SK-N-SH (cell line): ENCODE results near the gene VAMP8. TPM values are rescaled to one million over a fixed set of nuclear protein-coding genes. Genes with fewer than 3 reads are reported as not detected.

Experiments
- CTCF ChIA-PET: fragments of 300-600, 350-600 bp; formaldehyde crosslinking; extraction: SDS; loops from one replicate; lab custom pipeline; 2021; lab: Yijun Ruan, JAX
- POLR2A ChIA-PET: fragments of 350-600 bp; sonication (Branson Sonifier 250); formaldehyde crosslinking; extraction: SDS; loops from one replicate; lab custom pipeline; 2020; ENCODE audit warnings: antibody characterized with exemption, inconsistent platforms; lab: Yijun Ruan, JAX
- DNase-seq: peaks from one replicate; pipeline ENCODE4 v3.0.0; 2012
- H2AFZ ChIP-seq: fragments of 200-600 bp; sonication (generic); 2 replicates; pipeline ENCODE4 v1.8.1; 2016; ENCODE audit warnings: antibody characterized with exemption, mild to moderate bottlenecking, low read depth
- H3F3A ChIP-seq: fragments of 200-600 bp; sonication (generic); replicated peaks from 2 replicates; pipeline ENCODE3; 2016; ENCODE audit warnings: antibody characterized with exemption, mild to moderate bottlenecking; ENCODE audit not compliant: insufficient read depth
- H3K27ac ChIP-seq, 2 experiments: fragments of 200-500 bp in 1 of 2; fragments of 200-600 bp in 1 of 2; sonication (Bioruptor generic) in 1 of 2; sonication (generic), shearing (Covaris generic) in 1 of 2; 2 replicates each; pipeline versions ENCODE4 v1.5.1 to v1.6.1; 2014 to 2016; ENCODE audit warnings: low read depth in 2 of 2, inconsistent platforms in 1 of 2, low read length in 1 of 2, mild to moderate bottlenecking in 1 of 2, mixed read lengths in 1 of 2
- H3K27me3 ChIP-seq: fragments of 200-600 bp; sonication (generic), shearing (Covaris generic); 2 replicates; pipeline ENCODE4 v1.6.1; 2016; ENCODE audit warnings: mixed run types; ENCODE audit not compliant: insufficient read depth
- H3K36me3 ChIP-seq, 2 experiments: fragments of 200-500 bp in 1 of 2; fragments of 200-600 bp in 1 of 2; sonication (Bioruptor generic) in 1 of 2; sonication (generic) in 1 of 2; replicated peaks in 1 of 2; 2 replicates each; pipeline versions ENCODE3 to v1.5.1; 2014 to 2016; ENCODE audit warnings: low read length in 1 of 2, mild to moderate bottlenecking in 1 of 2; ENCODE audit not compliant: insufficient read depth in 2 of 2, control insufficient read depth in 1 of 2
- H3K4me1 ChIP-seq, 2 experiments: fragments of 200-500 bp in 1 of 2; fragments of 200-600 bp in 1 of 2; sonication (Bioruptor generic) in 1 of 2; sonication (generic), shearing (Covaris generic) in 1 of 2; 2 replicates each; pipeline versions ENCODE4 v1.5.1 to v1.6.1; 2014 to 2016; ENCODE audit warnings: low read depth in 1 of 2, low read length in 1 of 2, mixed run types in 1 of 2; ENCODE audit not compliant: insufficient read depth in 2 of 2, control insufficient read depth in 1 of 2
- H3K4me2 ChIP-seq: fragments of 200-600 bp; sonication (generic), shearing (Covaris generic); 2 replicates; pipeline ENCODE4 v1.6.1; 2017; ENCODE audit warnings: mixed run types
- H3K4me3 ChIP-seq, 2 experiments: fragments of 200-500 bp in 1 of 2; fragments of 200-600 bp in 1 of 2; sonication (Bioruptor generic) in 1 of 2; sonication (generic), shearing (Covaris generic) in 1 of 2; 2 replicates each; pipeline versions ENCODE4 v1.5.1 to v1.8.1; 2014 to 2016; ENCODE audit warnings: low read depth in 2 of 2, inconsistent platforms in 1 of 2, low read length in 1 of 2, mild to moderate bottlenecking in 1 of 2, mixed read lengths in 1 of 2, moderate library complexity in 1 of 2
- H3K79me2 ChIP-seq: fragments of 200-600 bp; sonication (generic); 2 replicates; pipeline ENCODE4 v1.8.1; 2017; ENCODE audit warnings: mild to moderate bottlenecking; ENCODE audit not compliant: insufficient read depth
- H3K9ac ChIP-seq: fragments of 200-600 bp; sonication (generic); 2 replicates; pipeline ENCODE4 v1.6.1; 2017; ENCODE audit warnings: mixed run types
- H3K9me2 ChIP-seq: fragments of 200-600 bp; sonication (generic); 2 replicates; pipeline ENCODE4 v1.6.1; 2017; ENCODE audit warnings: mixed run types
- H3K9me3 ChIP-seq: fragments of 200-600 bp; sonication (generic); 2 replicates; pipeline ENCODE4 v1.6.1; 2017; ENCODE audit warnings: mixed run types, mild to moderate bottlenecking, moderate library complexity
- H4K20me1 ChIP-seq: fragments of 200-600 bp; sonication (generic); 2 replicates; pipeline ENCODE4 v1.6.1; 2017; ENCODE audit warnings: mild to moderate bottlenecking, mixed run types; ENCODE audit not compliant: insufficient read depth
- EP300 ChIP-seq, 2 experiments: IDR thresholded peaks; 2 replicates each; pipeline versions ENCODE4 v1.4.0 to v1.6.1; 2012; ENCODE audit warnings: borderline replicate concordance in 1 of 2, low read depth in 1 of 2, low read length in 1 of 2
- EZH2phosphoT487 ChIP-seq: fragments of 200-600 bp; sonication (generic); IDR thresholded peaks from 2 replicates; pipeline ENCODE4 v1.6.1; 2017; ENCODE audit warnings: low read depth, mixed run types, mild to moderate bottlenecking, antibody characterized with exemption, moderate library complexity, borderline replicate concordance
- GABPA ChIP-seq: IDR thresholded peaks from 2 replicates; pipeline ENCODE4 v1.4.0; 2012; ENCODE audit warnings: low read depth, mild to moderate bottlenecking
- JUND ChIP-seq: IDR thresholded peaks from 2 replicates; pipeline ENCODE4 v1.4.0; 2012
- MXI1 ChIP-seq: IDR thresholded peaks from 2 replicates; pipeline ENCODE4 v1.6.1; 2012; ENCODE audit warnings: mild to moderate bottlenecking, low read depth, low read length, improper control_type of control experiment
- POLR2AphosphoS5 ChIP-seq: IDR thresholded peaks from 2 replicates; pipeline ENCODE4 v1.6.1; 2012; ENCODE audit warnings: low read depth, low read length
- RAD21 ChIP-seq: IDR thresholded peaks from 2 replicates; pipeline ENCODE4 v1.6.1; 2012; ENCODE audit warnings: mild to moderate bottlenecking, low read length
- RCOR1 ChIP-seq: fragments of 150-350 bp; IDR thresholded peaks from 2 replicates; pipeline ENCODE4 v1.6.1; 2017; ENCODE audit warnings: antibody characterized with exemption, low read length
- RFX5 ChIP-seq: IDR thresholded peaks from 2 replicates; pipeline ENCODE4 v1.6.1; 2012; ENCODE audit warnings: mild to moderate bottlenecking, improper control_type of control experiment, low read length
- TAF1 ChIP-seq: IDR thresholded peaks from 2 replicates; pipeline ENCODE4 v1.6.1; 2012; ENCODE audit warnings: low read depth, mild to moderate bottlenecking, low read length, moderate library complexity, borderline replicate concordance
- WGBS: methylation state at CpG from one replicate; pipeline ENCODE4 v1.1.6; 2017; ENCODE audit warnings: low lambda C conversion rate; 5-methylcytosine and 5-hydroxymethylcytosine counted together
- polyA plus RNA-seq, 3 experiments: library from polyadenylated mRNA; depleted of rRNA; stranded (reverse); fragments of >200 nt; gene quantifications; 2 replicates each; pipeline ENCODE4 v1.2.3, GENCODE V29; 2012
- TF ChIP-seq, protein P1 (sequence below): IDR thresholded peaks from 2 replicates; pipeline ENCODE4 v1.4.0; 2012; ENCODE audit warnings: low read depth
- TF ChIP-seq, protein P2 (sequence below): IDR thresholded peaks from 2 replicates; pipeline ENCODE4 v1.4.0; 2012; ENCODE audit warnings: low read depth, borderline replicate concordance
- TF ChIP-seq, protein P3 (sequence below): IDR thresholded peaks from 2 replicates; pipeline ENCODE4 v1.4.0; 2012; ENCODE audit warnings: low read depth, borderline replicate concordance
- TF ChIP-seq, protein P4 (sequence below): fragments of 150-350 bp; IDR thresholded peaks from 2 replicates; pipeline ENCODE4 v1.6.1; 2016; ENCODE audit warnings: mild to moderate bottlenecking, low read depth, low read length

The VAMP8 gene
- polyA plus RNA-seq, 1 of the 3 experiments (the other 2 are of a cell fraction) = 0.72 TPM

DNA sequence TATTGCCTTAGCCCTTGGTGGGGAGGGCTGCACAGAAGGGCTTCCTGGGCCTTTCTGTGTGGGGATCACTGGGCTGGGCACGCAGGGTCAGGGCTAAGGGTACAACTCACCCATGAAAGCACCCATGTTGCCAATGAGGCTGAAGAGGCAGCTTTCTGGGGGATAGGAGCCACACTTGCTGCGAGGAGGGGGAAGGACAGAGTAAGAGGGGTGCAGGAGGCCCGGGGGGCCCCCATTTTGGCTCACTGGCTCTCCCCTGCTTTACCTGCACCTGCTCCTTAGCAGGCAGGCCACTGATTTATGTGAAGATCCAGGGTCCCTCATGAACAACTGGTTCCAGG is 22.8 kb downstream of the VAMP8 start (continued):
- no peak for TF ChIP-seq RFX5

DNA sequence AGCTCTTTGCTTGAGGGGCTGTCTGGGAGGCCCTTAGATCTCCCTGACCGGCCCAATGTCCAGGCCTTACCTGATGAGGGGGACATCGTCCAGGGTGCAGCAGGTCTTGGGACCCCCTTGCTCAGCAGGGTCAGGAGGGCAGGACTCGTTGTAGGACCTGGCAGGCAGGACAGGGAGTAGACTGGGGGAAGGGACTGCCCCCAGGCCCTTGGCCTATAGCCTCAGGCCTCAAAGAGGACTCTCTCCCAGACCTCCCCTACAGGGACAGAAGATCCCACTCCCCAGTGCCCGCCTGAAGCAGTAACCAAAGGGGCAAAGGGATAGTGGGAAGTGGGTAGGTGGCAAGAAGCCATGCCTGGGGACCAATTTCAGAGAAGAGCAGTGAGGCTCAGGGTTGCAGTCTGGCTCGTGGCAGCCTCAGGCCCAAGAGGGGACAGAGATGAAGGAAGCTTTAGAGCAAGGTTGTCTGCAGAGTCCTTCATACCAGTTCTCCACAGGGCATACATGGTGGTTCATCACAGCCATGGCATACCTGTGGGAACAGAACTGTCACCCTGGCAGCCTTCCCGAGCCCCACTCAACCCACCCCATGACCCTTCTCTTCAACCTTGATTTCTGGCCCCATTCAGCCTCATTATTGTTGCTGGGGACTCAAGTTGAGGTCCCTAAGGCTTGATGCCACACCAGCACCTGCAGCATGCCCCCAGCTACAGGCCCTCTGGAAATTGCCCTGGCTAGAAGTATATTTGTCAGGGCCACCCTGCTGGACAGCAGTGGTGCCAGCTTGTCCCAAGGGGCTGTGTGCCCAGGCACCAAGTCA is 23.8 kb downstream of the VAMP8 start:
- peaks cover 29% of the 10 kb centered on the region for H3K79me2 ChIP-seq
- peak overlapping the region; percentile 72; the same call in 1 of the 2 replicates for H3K9ac ChIP-seq
- H4K20me1 ChIP-seq = no peaks in the 10 kb centered on the region
- H3K9me3 ChIP-seq = no peaks in the 10 kb centered on the region
- TF ChIP-seq MXI1 (no peak), EP300 (IDR thresholded peaks at IDR 0.05; ENCODE audit: borderline replicate concordance in 1 of 2, low read depth in 1 of 2, low read length in 1 of 2) (no peak), RCOR1 (no peak), JUND (no peak), GABPA (no peak), RAD21 (no peak)
- TF ChIP-seq, protein P1, sequence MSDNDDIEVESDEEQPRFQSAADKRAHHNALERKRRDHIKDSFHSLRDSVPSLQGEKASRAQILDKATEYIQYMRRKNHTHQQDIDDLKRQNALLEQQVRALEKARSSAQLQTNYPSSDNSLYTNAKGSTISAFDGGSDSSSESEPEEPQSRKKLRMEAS = no peak
- TF ChIP-seq, protein P2, sequence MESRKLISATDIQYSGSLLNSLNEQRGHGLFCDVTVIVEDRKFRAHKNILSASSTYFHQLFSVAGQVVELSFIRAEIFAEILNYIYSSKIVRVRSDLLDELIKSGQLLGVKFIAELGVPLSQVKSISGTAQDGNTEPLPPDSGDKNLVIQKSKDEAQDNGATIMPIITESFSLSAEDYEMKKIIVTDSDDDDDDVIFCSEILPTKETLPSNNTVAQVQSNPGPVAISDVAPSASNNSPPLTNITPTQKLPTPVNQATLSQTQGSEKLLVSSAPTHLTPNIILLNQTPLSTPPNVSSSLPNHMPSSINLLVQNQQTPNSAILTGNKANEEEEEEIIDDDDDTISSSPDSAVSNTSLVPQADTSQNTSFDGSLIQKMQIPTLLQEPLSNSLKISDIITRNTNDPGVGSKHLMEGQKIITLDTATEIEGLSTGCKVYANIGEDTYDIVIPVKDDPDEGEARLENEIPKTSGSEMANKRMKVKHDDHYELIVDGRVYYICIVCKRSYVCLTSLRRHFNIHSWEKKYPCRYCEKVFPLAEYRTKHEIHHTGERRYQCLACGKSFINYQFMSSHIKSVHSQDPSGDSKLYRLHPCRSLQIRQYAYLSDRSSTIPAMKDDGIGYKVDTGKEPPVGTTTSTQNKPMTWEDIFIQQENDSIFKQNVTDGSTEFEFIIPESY = no peak
- peaks cover 15% of the 10 kb centered on the region for H3F3A ChIP-seq
- ChIA-PET CTCF (interaction anchor here (1.2 to 1.4 kb wide), 2 partner anchors 16 to 52 kb away, joined by 3 read pairs; no protein-coding TSS in a partner anchor), POLR2A (interaction anchor here (0.5 to 2.2 kb wide), 6 partner anchors 9 to 182 kb away, joined by 3 to 7 read pairs (median 5); partner anchors contain the start of genes C2orf68, MAT2A and SH2D6)
- no peaks in the 10 kb centered on the region for H3K27me3 ChIP-seq
- H3K4me1 ChIP-seq = peaks cover 4 to 30% of the 10 kb centered on the region in 2 experiments; a peak in 2 of 4 replicates
- H3K4me2 ChIP-seq = peak overlapping the region; percentile 96
- no peak for DNase-seq
- H2AFZ ChIP-seq = no peak overlapping the region
- no peaks in the 10 kb centered on the region for H3K9me2 ChIP-seq
- H3K4me3 ChIP-seq = peak overlapping the region; percentile 93 to 98; a peak in 3 of 4 replicates
- no peak overlapping the region for H3K27ac ChIP-seq
- H3K36me3 ChIP-seq = peaks cover 0 to 32% of the 10 kb centered on the region in 2 experiments
- 77% methylated on average over 5 of the region's 6 CpGs for WGBS

DNA sequence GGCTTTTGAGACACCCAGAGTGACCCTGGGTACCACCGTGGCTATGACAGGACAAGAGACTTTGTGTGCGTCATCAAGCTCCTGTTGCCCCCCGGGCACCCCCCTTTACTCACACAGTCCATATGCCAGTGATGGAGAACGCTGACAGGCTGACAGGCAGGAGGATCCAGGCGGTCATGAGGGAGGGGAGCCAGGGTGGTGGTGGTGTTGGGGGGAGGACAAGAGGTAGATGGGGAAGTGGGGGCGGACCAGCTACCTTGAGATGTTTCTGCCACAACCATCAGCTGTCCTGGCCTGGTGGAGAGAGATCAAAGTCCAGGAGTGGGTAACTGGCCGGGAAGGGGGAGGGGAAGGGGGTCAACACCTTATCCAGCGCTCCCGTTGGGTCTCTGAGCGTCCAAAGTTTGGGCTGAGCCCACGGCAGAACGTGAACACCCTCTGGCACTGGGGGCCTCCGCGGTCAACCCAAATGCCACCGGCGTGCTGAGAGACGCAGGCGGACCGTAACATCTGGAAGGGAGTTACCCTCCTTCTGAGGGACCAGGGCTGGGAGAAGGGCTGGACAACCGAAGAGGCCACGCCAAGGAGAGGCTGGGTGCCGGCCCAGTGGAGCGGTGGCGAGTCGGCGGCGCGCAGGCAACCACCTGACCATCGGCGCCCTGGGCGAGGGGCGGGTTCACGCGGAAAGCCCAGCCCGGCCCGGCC is 24.5 kb downstream of the VAMP8 start:
- H3F3A ChIP-seq = peaks cover 18% of the 10 kb centered on the region
- H3K79me2 ChIP-seq = peaks cover 21% of the 10 kb centered on the region
- H4K20me1 ChIP-seq = no peaks in the 10 kb centered on the region
- H3K9me3 ChIP-seq = no peaks in the 10 kb centered on the region
- no peaks in the 10 kb centered on the region for H3K9me2 ChIP-seq
- H3K4me1 ChIP-seq = peaks cover 6 to 23% of the 10 kb centered on the region in 2 experiments; a peak in 2 of 4 replicates
- CTCF ChIA-PET = interaction anchor here (1.0 to 1.4 kb wide), 3 partner anchors 9 to 53 kb away, joined by 3 to 4 read pairs (median 3); partner anchors contain the start of gene C2orf68
- H2AFZ ChIP-seq = peak overlapping the region; percentile 71; the same call in 1 of the 2 replicates
- peaks cover 0 to 29% of the 10 kb centered on the region in 2 experiments for H3K36me3 ChIP-seq
- TF ChIP-seq, protein P3, sequence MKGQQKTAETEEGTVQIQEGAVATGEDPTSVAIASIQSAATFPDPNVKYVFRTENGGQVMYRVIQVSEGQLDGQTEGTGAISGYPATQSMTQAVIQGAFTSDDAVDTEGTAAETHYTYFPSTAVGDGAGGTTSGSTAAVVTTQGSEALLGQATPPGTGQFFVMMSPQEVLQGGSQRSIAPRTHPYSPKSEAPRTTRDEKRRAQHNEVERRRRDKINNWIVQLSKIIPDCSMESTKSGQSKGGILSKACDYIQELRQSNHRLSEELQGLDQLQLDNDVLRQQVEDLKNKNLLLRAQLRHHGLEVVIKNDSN = peak; percentile 61; the same call in 1 of the 2 replicates
- no peak for TF ChIP-seq EZH2phosphoT487
- TF ChIP-seq POLR2AphosphoS5 = peak; percentile 27; the same call in 1 of the 2 replicates
- TF ChIP-seq, protein P4, sequence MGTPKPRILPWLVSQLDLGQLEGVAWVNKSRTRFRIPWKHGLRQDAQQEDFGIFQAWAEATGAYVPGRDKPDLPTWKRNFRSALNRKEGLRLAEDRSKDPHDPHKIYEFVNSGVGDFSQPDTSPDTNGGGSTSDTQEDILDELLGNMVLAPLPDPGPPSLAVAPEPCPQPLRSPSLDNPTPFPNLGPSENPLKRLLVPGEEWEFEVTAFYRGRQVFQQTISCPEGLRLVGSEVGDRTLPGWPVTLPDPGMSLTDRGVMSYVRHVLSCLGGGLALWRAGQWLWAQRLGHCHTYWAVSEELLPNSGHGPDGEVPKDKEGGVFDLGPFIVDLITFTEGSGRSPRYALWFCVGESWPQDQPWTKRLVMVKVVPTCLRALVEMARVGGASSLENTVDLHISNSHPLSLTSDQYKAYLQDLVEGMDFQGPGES = no peak
- no peak for TF ChIP-seq TAF1
- TF ChIP-seq RCOR1 = no peak
- TF ChIP-seq, all 33 proteins: peak for 2
- Histone ChIP-seq H3K9ac (peak overlapping the region; percentile 72), H3K4me3 (peak overlapping the region; percentile 93 to 98), H3K4me2 (peak overlapping the region; percentile 96), H3K27ac (peak overlapping the region; percentile 24 to 75; a peak in 3 of 4 replicates), H3K27me3 (no peaks in the 10 kb centered on the region)
- WGBS = 31% methylated on average over 9 of the region's 36 CpGs
- POLR2A ChIA-PET = interaction anchor here (0.6 to 2.2 kb wide), 5 partner anchors 8 to 183 kb away, joined by 3 to 10 read pairs (median 7); partner anchors contain the start of genes C2orf68, MAT2A and SH2D6
- DNase-seq = peak; percentile 45
